Stimulated activated CD8-positive, alpha-beta memory T cell treated with anti-CD3 and anti-CD28 coated beads, Interleukin-12 subunit alpha, Interleukin-12 subunit beta, amount 100 ng/mL, for 4 hours (primary cell): ENCODE results near the gene EVI5L.

Experiments
- DNase-seq: peaks from one replicate; pipeline ENCODE4 v3.0.0-alpha.2; 2020; ENCODE audit warnings: low read depth

Gene EVI5L

DNA sequence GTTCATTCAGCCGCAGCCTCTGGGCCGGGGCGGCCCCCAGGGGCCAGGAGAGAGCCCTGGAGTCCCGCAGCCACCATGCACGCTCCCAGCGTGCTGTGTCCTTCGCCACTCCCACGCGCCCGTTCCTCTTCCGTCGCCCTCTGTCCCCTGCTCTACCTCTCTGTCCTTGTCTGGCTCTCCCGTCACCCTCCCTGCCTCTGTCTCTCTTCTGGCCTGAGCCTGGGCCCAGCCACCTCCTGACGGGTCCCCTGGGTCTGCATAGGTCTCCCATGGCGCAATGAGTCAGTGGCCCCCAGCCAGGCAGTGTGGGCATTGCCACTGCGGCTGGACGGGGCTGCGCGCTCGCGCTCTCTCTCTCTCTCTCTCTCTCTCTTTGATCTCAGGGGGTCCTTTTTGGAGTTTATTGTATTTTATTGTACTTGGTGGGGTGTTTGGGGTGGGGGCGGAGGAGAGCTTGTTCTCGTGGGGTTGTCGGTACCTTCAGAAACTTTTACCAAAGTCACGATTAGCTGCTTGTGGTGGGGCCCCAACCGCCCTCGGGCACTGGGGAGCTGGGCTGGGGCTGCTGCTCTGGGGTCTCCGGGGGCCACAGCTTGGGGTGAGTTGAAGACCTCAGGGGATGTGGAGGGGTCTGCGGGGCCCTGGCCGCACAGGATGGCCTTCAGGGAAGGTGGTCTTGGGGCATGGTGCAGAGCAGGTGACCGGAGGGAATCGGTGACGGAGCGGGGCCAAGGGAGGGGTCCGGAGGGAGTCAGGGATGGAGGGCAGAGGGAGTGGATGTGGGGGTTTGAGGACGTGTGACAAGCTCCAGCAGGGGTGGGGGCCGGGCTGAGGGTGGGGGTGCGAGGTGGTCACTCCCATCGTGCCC, 82.9 kb downstream of the EVI5L start:
- no peak for DNase-seq

DNA sequence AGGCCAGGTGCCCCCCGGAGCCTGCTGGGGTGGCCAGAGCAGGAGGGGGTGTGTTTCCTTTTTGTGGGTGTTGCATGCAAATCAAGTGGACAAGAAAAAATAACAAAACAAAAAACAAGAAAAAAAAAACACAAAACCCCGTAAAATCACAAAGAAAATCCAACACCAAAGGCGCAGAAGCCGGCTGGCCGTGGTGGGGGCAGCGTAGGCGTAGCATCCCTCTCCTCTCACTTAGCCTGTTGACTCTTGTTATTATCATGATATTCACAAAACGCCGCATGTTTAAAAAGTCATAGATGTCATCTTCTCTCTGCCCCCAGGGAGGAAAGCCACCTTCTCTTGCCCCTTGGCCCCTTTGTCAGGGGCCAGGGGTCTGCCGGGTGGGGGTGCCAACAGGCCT, 83.6 kb downstream of the EVI5L start:
- no peak for DNase-seq

DNA sequence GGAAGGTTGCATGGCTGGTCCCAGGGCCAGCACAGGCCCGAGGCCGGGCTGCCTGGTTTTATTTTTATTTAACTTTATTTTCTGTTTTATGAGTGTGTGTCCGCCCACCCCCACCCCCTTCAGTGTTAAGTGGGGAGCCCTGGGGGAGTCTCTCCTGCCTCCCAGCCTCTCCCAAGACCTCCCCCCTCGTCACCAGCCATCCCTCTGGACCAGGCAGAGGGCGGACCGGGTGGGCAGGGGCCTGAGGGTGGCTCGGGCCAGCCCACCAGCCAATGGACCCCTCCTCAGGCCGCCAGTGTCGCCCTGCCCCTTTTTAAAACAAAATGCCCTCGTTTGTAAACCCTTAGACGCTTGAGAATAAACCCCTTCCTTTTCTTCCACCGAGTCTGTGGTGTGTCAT, 84.1 kb downstream of the EVI5L start:
- DNase-seq = no peak
